Posterior cingulate gyrus (tissue), 11 donors: ENCODE measurements around the gene PCYT2.
A peak's percentile ranks its signal among the peaks of the same experiment; 100 is the strongest.

Experiments
- DNase-seq, 10 donors: peaks; one replicate each; pipeline versions ENCODE4 v3.0.0 to v3.0.0-alpha.2; 2020 to 2021; ENCODE audit warnings: mixed read lengths in 3 of 10
- intact Hi-C: fragments of 100-400 bp; cut with DNase I; formaldehyde crosslinking; loops from one replicate; pipeline ENCODE4 v1.15.1; 2023

The PCYT2 gene

GRCh38 chr17:81884968-81885367, 26.2 kb downstream of the PCYT2 start:
- no peak for DNase-seq
- intact Hi-C loops: no loop called here

- intact Hi-C loops: no loop called here
Measured at GRCh38 chr17:81884520-81884919, 26.7 kb downstream of the PCYT2 start.

GRCh38 chr17:81879121-81879520, 32.1 kb downstream of the PCYT2 start:
- intact Hi-C loops: no loop called here

More at GRCh38 chr17:81884520-81884919, 26.7 kb downstream of the PCYT2 start:
- DNase-seq: no peak

GRCh38 chr17:81878294-81878693, 32.9 kb downstream of the PCYT2 start:
- intact Hi-C loops: no loop called here

More at GRCh38 chr17:81879121-81879520, 32.1 kb downstream of the PCYT2 start:
- DNase-seq: no peak

GRCh38 chr17:81877569-81877968, 33.6 kb downstream of the PCYT2 start:
- no peak for DNase-seq
- intact Hi-C loops: no loop called here

More at GRCh38 chr17:81878294-81878693, 32.9 kb downstream of the PCYT2 start:
- no peak for DNase-seq

- intact Hi-C loops: no loop called here
Measured at GRCh38 chr17:81871387-81872230, 39.6 kb downstream of the PCYT2 start.

GRCh38 chr17:81870981-81871386, 40.2 kb downstream of the PCYT2 start, which contains the start of gene ARHGDIA:
ARHGDIA (minus strand) TSS chr17:81871337; CDS start chr17:81869930, 1,407 bp downstream.
- no peak for DNase-seq
- intact Hi-C loops: no loop called here

More at GRCh38 chr17:81871387-81872230, 39.6 kb downstream of the PCYT2 start:
- peak; percentile 84 to 98 (median 91) for DNase-seq

GRCh38 chr17:81870131-81870980, 40.8 kb downstream of the PCYT2 start:
- intact Hi-C loops: no loop called here
- peak in 1 of 10 donors; percentile 77 for DNase-seq

- intact Hi-C loops: no loop called here
- peak in 1 of 10 donors; percentile 86 for DNase-seq
Measured at GRCh38 chr17:81869221-81870130, 41.7 kb downstream of the PCYT2 start.

- intact Hi-C loops: no loop called here
- no peak for DNase-seq
Measured at GRCh38 chr17:81868674-81869220, 42.5 kb downstream of the PCYT2 start.

GRCh38 chr17:81867991-81868673, 43.1 kb downstream of the PCYT2 start:
- intact Hi-C loops: no loop called here
- DNase-seq: no peak

GRCh38 chr17:81867170-81867990, 43.8 kb downstream of the PCYT2 start:
- peak in 1 of 10 donors; percentile 80 for DNase-seq
- intact Hi-C loops: no loop called here

GRCh38 chr17:81866440-81867169, 44.6 kb downstream of the PCYT2 start:
- peak in 1 of 10 donors; percentile 84 for DNase-seq
- intact Hi-C loops: no loop called here

GRCh38 chr17:81865733-81866439, 45.3 kb downstream of the PCYT2 start:
- intact Hi-C loops: no loop called here
- no peak for DNase-seq

- no peak for DNase-seq
- intact Hi-C loops: no loop called here
Measured at GRCh38 chr17:81865358-81865732, 45.9 kb downstream of the PCYT2 start.

- intact Hi-C loops: no loop called here
- no peak for DNase-seq
Measured at GRCh38 chr17:81863833-81864768, 47.1 kb downstream of the PCYT2 start.
